HepG2 (cell line): Measurements from ENCODE around the gene PSMA7. TPM values are rescaled to one million over a fixed set of nuclear protein-coding genes. Genes with fewer than 3 reads are reported as not detected.
A peak's percentile ranks its signal among the peaks of the same experiment; 100 is the strongest.

ENCODE experiments used
- DR1 ChIP-seq: sonication (generic); formaldehyde crosslinking; IDR thresholded peaks from 2 replicates; pipeline ENCODE4 v1.8.0; 2021; ENCODE audit warnings: mild to moderate bottlenecking, missing genetic modification reagents, inconsistent platforms
- HNF1B ChIP-seq: sonication (generic); formaldehyde crosslinking; IDR thresholded peaks from 2 replicates; pipeline ENCODE4 v1.5.1; 2020; ENCODE audit warnings: mild to moderate bottlenecking, moderate library complexity, missing genetic modification reagents
- HOXD1 ChIP-seq: sonication (generic); formaldehyde crosslinking; IDR thresholded peaks from 2 replicates; pipeline ENCODE4 v1.5.0; 2020; ENCODE audit warnings: missing genetic modification reagents
- MEIS1 ChIP-seq: sonication (generic); formaldehyde crosslinking; IDR thresholded peaks from 2 replicates; pipeline ENCODE4 v1.9.0; 2021; ENCODE audit warnings: mild to moderate bottlenecking, missing genetic modification reagents, moderate library complexity, borderline replicate concordance
- MIXL1 ChIP-seq: IDR thresholded peaks from 2 replicates; pipeline ENCODE4 v1.6.1; 2016
- STAT6 ChIP-seq: sonication (generic); formaldehyde crosslinking; IDR thresholded peaks from 2 replicates; pipeline ENCODE4 v1.4.0; 2020; ENCODE audit warnings: missing genetic modification reagents, mild to moderate bottlenecking, borderline replicate concordance
- ZNF318 ChIP-seq: sonication (generic); formaldehyde crosslinking; IDR thresholded peaks from 2 replicates; pipeline ENCODE4 v1.4.0; 2020; ENCODE audit warnings: mild to moderate bottlenecking, missing genetic modification reagents
- polyA plus RNA-seq, 8 experiments: library from polyadenylated mRNA; depleted of rRNA in 3 of 8; stranded (reverse) in 7 of 8; unstranded in 1 of 8; fragments of >200 nt; fragmentation: Illumina TruSeq in 4 of 8; extraction: Trizol in 4 of 8; gene quantifications; 2 replicates each; pipeline versions ENCODE4 v1.2.1 to v1.2.3, GENCODE V29; 2011 to 2016; ENCODE audit warnings: low read depth in 4 of 8, missing spikeins in 1 of 8, mixed read lengths in 1 of 8; ENCODE audit not compliant: insufficient read depth in 1 of 8
- total RNA-seq, 5 experiments: library from RNA; depleted of rRNA; stranded (reverse); fragments of >200 nt; fragmentation: Illumina TruSeq; extraction: Trizol; gene quantifications; 2 replicates each; pipeline ENCODE4 v1.2.3, GENCODE V29; 2016; ENCODE audit warnings: low read depth in 1 of 5

The PSMA7 gene
- total and polyA plus RNA-seq, 2 of the 13 experiments (the other 11 are each of a cell fraction or from before 2014, with no cell fraction given), result 531 to 631 TPM

DNA sequence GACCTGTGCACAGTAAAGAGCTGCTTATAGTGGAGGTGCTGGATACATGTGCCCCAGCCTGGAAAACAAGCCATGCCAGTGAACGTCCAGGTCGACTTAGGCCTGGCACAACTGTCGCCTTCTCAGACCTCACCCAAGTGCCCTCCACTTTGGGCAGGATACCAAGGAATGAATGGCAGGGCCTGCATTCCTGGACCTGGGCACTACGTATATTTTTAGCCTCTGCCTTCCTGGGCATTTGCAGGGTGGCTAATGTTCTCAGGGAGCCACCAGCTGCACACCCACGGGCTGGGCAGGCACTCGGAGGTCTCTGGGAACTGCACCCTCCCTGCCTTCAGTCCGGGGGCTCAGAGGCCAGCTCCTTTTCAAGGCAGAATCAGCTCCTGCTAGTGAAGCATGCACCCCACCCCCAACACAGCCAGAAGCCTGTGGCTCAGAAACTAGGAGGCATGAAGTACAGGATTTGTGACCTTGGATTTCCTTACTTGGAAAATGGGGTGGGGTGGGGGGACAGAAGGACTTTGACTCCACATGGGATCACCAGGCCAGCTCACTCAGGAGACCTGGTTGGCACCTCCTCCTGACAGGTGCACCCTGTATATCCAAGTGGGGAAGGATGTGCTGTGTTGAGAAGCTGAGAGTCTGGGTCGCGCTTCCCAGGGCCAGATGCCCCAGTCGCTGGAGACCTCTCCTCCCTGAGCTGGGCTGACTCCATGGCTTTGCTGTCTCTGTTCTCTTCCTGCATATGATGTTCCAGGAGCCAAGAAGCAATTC lies 23.4 kb downstream of the PSMA7 start (continued):
- TF ChIP-seq HNF1B (CRISPR knock-in tag) (peak; percentile 59; the same call in 1 of the 2 replicates), ZNF318 (no peak), MEIS1 (CRISPR knock-in tag) (0 out of 2 replicates have a peak, but pooled peaks have one; percentile 59), DR1 (CRISPR knock-in tag) (no peak; the same call in 1 of the 2 replicates), HOXD1 (CRISPR knock-in tag) (no peak), MIXL1 (CRISPR knock-in tag) (peak; percentile 59; the same call in 1 of the 2 replicates), STAT6 (CRISPR knock-in tag) (peak; percentile 63; the same call in 1 of the 2 replicates)
